ENCODE measurements around the gene FBLN7.
A peak's percentile ranks its signal among the peaks of the same experiment; 100 is the strongest.

Gene FBLN7

GRCh38 chr2:112140899-112141625 is 2.9 kb downstream of the FBLN7 start:
- no peak for DNase-seq (ENCODE audit: low read depth)

- DNase-seq (ENCODE audit: low read depth): no peak
These were observed 3.4 kb downstream of the FBLN7 start for GRCh38 chr2:112141626-112142007.

- DNase-seq (ENCODE audit: low read depth): no peak
These were observed 4.4 kb downstream of the FBLN7 start for GRCh38 chr2:112142525-112143078.

- no peak for DNase-seq (ENCODE audit: low read depth)
These were observed 5.0 kb downstream of the FBLN7 start for GRCh38 chr2:112143150-112143549.

GRCh38 chr2:112144966-112145365 is 6.8 kb downstream of the FBLN7 start:
- no peak for DNase-seq (ENCODE audit: low read depth)

- no peak for DNase-seq (ENCODE audit: low read depth)
These were observed 9.4 kb downstream of the FBLN7 start for GRCh38 chr2:112147382-112148168.

GRCh38 chr2:112148477-112148876 is 10.3 kb downstream of the FBLN7 start:
- DNase-seq (ENCODE audit: low read depth): no peak

- no peak for DNase-seq (ENCODE audit: low read depth)
These were observed 11.0 kb downstream of the FBLN7 start for GRCh38 chr2:112149194-112149593.

- DNase-seq (ENCODE audit: low read depth): no peak
These were observed 11.8 kb downstream of the FBLN7 start for GRCh38 chr2:112149866-112150435.

GRCh38 chr2:112150447-112150846 is 12.3 kb downstream of the FBLN7 start:
- DNase-seq (ENCODE audit: low read depth): peak; percentile 8

- DNase-seq (ENCODE audit: low read depth): no peak
These were observed 12.7 kb downstream of the FBLN7 start for GRCh38 chr2:112150851-112151250.

- no peak for DNase-seq (ENCODE audit: low read depth)
These were observed 13.1 kb downstream of the FBLN7 start for GRCh38 chr2:112151271-112151670.

- no peak for DNase-seq (ENCODE audit: low read depth)
These were observed 13.7 kb downstream of the FBLN7 start for GRCh38 chr2:112151701-112152440.

GRCh38 chr2:112152476-112153178 is 14.4 kb downstream of the FBLN7 start:
- DNase-seq (ENCODE audit: low read depth): no peak

- no peak for DNase-seq (ENCODE audit: low read depth)
These were observed 14.9 kb downstream of the FBLN7 start for GRCh38 chr2:112153179-112153490.

GRCh38 chr2:112153501-112153900 is 15.3 kb downstream of the FBLN7 start:
- DNase-seq (ENCODE audit: low read depth): no peak

GRCh38 chr2:112154246-112155117 is 16.3 kb downstream of the FBLN7 start:
- DNase-seq (ENCODE audit: low read depth): no peak

- no peak for DNase-seq (ENCODE audit: low read depth)
These were observed 17.4 kb downstream of the FBLN7 start for GRCh38 chr2:112155331-112156151.

- DNase-seq (ENCODE audit: low read depth): no peak
These were observed 18.2 kb downstream of the FBLN7 start for GRCh38 chr2:112156152-112156986.

Measured in fibroblast of the conjunctiva (primary cell).